HEK293 (cell line): ENCODE measurements around the gene ALOX15.
"Not testable (repeated sequence)": the region's sequence is repeated elsewhere in the genome, so short reads cannot be mapped to it uniquely, and the experiment has no call there.

ENCODE experiments used
- CTCF ChIA-PET: fragments of 350-600 bp; formaldehyde crosslinking; extraction: SDS; loops from one replicate; lab custom pipeline; 2021; ENCODE audit warnings: antibody characterized with exemption; lab: Yijun Ruan, JAX
- POLR2A ChIA-PET: fragments of 300-600 bp; formaldehyde crosslinking; extraction: SDS; loops from one replicate; lab custom pipeline; 2020; ENCODE audit warnings: antibody characterized with exemption, inconsistent platforms; lab: Yijun Ruan, JAX
- H3K27ac ChIP-seq: fragments of 200-500 bp; sonication (Bioruptor generic); 2 replicates; pipeline ENCODE4 v1.5.1; 2014; ENCODE audit warnings: low read depth, low read length, control low read depth, inconsistent platforms; ENCODE audit errors: extremely low read depth
- H3K36me3 ChIP-seq, 2 experiments: fragments of 200-500 bp in 1 of 2; sonication (Bioruptor generic) in 1 of 2; 1 replicate in 1 of 2; 2 replicates in 1 of 2; pipeline ENCODE4 v1.5.1; 2014 to 2017; ENCODE audit warnings: inconsistent platforms in 2 of 2, low read length in 2 of 2; ENCODE audit not compliant: control insufficient read depth in 2 of 2, insufficient read depth in 1 of 2
- H3K4me1 ChIP-seq: fragments of 200-500 bp; sonication (Bioruptor generic); 2 replicates; pipeline ENCODE4 v1.5.1; 2014; ENCODE audit warnings: mild to moderate bottlenecking, low read length, inconsistent platforms; ENCODE audit not compliant: control insufficient read depth, insufficient read depth
- H3K4me3 ChIP-seq: 2 replicates; pipeline ENCODE4 v1.5.1; 2011; ENCODE audit warnings: low read depth, mild to moderate bottlenecking, control low read depth, low read length, moderate library complexity
- H3K9me3 ChIP-seq: fragments of 200-500 bp; sonication (Bioruptor generic); 2 replicates; pipeline ENCODE4 v1.5.1; 2014; ENCODE audit warnings: low read depth, low read length, inconsistent platforms; ENCODE audit not compliant: control insufficient read depth, insufficient read depth
- HOXD13 ChIP-seq: sonication (generic); formaldehyde crosslinking; IDR thresholded peaks from 2 replicates; pipeline ENCODE4 v1.8.0; 2022; ENCODE audit warnings: missing genetic modification reagents, borderline replicate concordance
- MYNN ChIP-seq: fragments of 450-650 bp; formaldehyde crosslinking; IDR thresholded peaks from 2 replicates; pipeline ENCODE4 v1.5.1; 2016; ENCODE audit warnings: missing biosample characterization, missing genetic modification characterization, borderline replicate concordance
- SP3 ChIP-seq: fragments of 450-650 bp; formaldehyde crosslinking; IDR thresholded peaks from 2 replicates; pipeline ENCODE4 v1.5.1; 2016; ENCODE audit warnings: missing biosample characterization, missing genetic modification characterization
- WT1 ChIP-seq: fragments of 450-650 bp; formaldehyde crosslinking; IDR thresholded peaks from 2 replicates; pipeline ENCODE4 v1.5.1; 2016; ENCODE audit warnings: missing biosample characterization, missing genetic modification characterization
- ZBTB1 ChIP-seq: fragments of 450-650 bp; formaldehyde crosslinking; IDR thresholded peaks from 2 replicates; pipeline ENCODE4 v1.5.1; 2016; ENCODE audit warnings: missing biosample characterization, missing genetic modification characterization
- ZBTB49 ChIP-seq: fragments of 450-650 bp; formaldehyde crosslinking; IDR thresholded peaks from 2 replicates; pipeline ENCODE4 v1.5.1; 2016; ENCODE audit warnings: missing biosample characterization, missing genetic modification characterization, low read depth
- ZBTB8A ChIP-seq: fragments of 450-650 bp; formaldehyde crosslinking; IDR thresholded peaks from 2 replicates; pipeline ENCODE4 v1.5.1; 2016; ENCODE audit warnings: missing biosample characterization, missing genetic modification characterization
- ZFP41 ChIP-seq: fragments of 450-650 bp; formaldehyde crosslinking; IDR thresholded peaks from 2 replicates; pipeline ENCODE4 v1.5.1; 2016; ENCODE audit warnings: missing biosample characterization, missing genetic modification characterization, borderline replicate concordance
- ZNF121 ChIP-seq: fragments of 450-650 bp; formaldehyde crosslinking; IDR thresholded peaks from 2 replicates; pipeline ENCODE4 v1.5.1; 2016; ENCODE audit warnings: missing biosample characterization, missing genetic modification characterization
- ZNF169 ChIP-seq: fragments of 450-650 bp; formaldehyde crosslinking; IDR thresholded peaks from 2 replicates; pipeline ENCODE4 v1.5.1; 2016; ENCODE audit warnings: missing biosample characterization, missing genetic modification characterization
- ZNF184 ChIP-seq: fragments of 450-650 bp; IDR thresholded peaks from 2 replicates; pipeline ENCODE4 v1.5.1; 2018; ENCODE audit warnings: missing biosample characterization, mild to moderate bottlenecking, missing genetic modification characterization
- ZNF248 ChIP-seq: fragments of 450-650 bp; formaldehyde crosslinking; IDR thresholded peaks from 2 replicates; pipeline ENCODE4 v1.5.1; 2017; ENCODE audit warnings: missing biosample characterization, missing genetic modification characterization
- ZNF311 ChIP-seq: fragments of 450-650 bp; formaldehyde crosslinking; IDR thresholded peaks from 2 replicates; pipeline ENCODE4 v1.5.1; 2017; ENCODE audit warnings: missing biosample characterization, missing genetic modification characterization, borderline replicate concordance
- ZNF404 ChIP-seq: fragments of 450-650 bp; formaldehyde crosslinking; IDR thresholded peaks from 2 replicates; pipeline ENCODE4 v1.5.1; 2017; ENCODE audit warnings: missing biosample characterization, missing genetic modification characterization
- ZNF449 ChIP-seq: fragments of 450-650 bp; formaldehyde crosslinking; IDR thresholded peaks from 2 replicates; pipeline ENCODE4 v1.5.1; 2017; ENCODE audit warnings: missing biosample characterization, mild to moderate bottlenecking, missing genetic modification characterization, moderate library complexity
- ZNF513 ChIP-seq: fragments of 450-650 bp; IDR thresholded peaks from 2 replicates; pipeline ENCODE4 v1.5.1; 2018; ENCODE audit warnings: missing biosample characterization, missing genetic modification characterization
- ZNF549 ChIP-seq: fragments of 450-650 bp; IDR thresholded peaks from 2 replicates; pipeline ENCODE4 v1.5.1; 2018; ENCODE audit warnings: missing biosample characterization, missing genetic modification characterization, mild to moderate bottlenecking, inconsistent platforms, moderate library complexity
- ZNF560 ChIP-seq: fragments of 450-650 bp; formaldehyde crosslinking; IDR thresholded peaks from 2 replicates; pipeline ENCODE4 v1.5.1; 2017; ENCODE audit warnings: missing biosample characterization, missing genetic modification characterization, borderline replicate concordance
- ZNF645 ChIP-seq: fragments of 450-650 bp; formaldehyde crosslinking; IDR thresholded peaks from 2 replicates; pipeline ENCODE4; 2016; ENCODE audit warnings: missing biosample characterization, missing genetic modification characterization
- ZNF692 ChIP-seq: fragments of 450-650 bp; formaldehyde crosslinking; IDR thresholded peaks from 2 replicates; pipeline ENCODE4 v1.5.1; 2016; ENCODE audit warnings: missing biosample characterization, missing genetic modification characterization

Gene ALOX15

GRCh38 chr17:4591529-4591928 lies 49.9 kb downstream of the ALOX15 start (continued):
- no peak for TF ChIP-seq ZNF692

GRCh38 chr17:4590981-4591453 lies 50.5 kb downstream of the ALOX15 start:
- Histone ChIP-seq H3K4me3 (no peak overlapping the region), H3K27ac (no peak overlapping the region), H3K36me3 (no peaks in the 10 kb centered on the region), H3K9me3 (no peaks in the 10 kb centered on the region), H3K4me1 (no peaks in the 10 kb centered on the region)
- no peak for TF ChIP-seq ZFP41 (tag by site-specific recombination)
- TF ChIP-seq ZBTB49 (tag by site-specific recombination) = no peak
- TF ChIP-seq HOXD13 (CRISPR knock-in tag) = no peak
- no peak for TF ChIP-seq SP3 (tag by site-specific recombination)
- no peak for TF ChIP-seq ZNF404
- TF ChIP-seq ZNF449 (tag by site-specific recombination) = no peak
- no peak for TF ChIP-seq ZNF513
- no peak for TF ChIP-seq ZBTB8A (tag by site-specific recombination)
- TF ChIP-seq ZNF184 (tag by site-specific recombination) = no peak
- no peak for TF ChIP-seq ZNF645
- TF ChIP-seq ZNF549 (tag by site-specific recombination) = no peak
- no peak for TF ChIP-seq ZNF311 (tag by site-specific recombination)
- no peak for TF ChIP-seq ZBTB1 (tag by site-specific recombination)
- no peak for TF ChIP-seq ZNF248 (tag by site-specific recombination)
- TF ChIP-seq ZNF560 = no peak
- no peak for TF ChIP-seq WT1 (tag by site-specific recombination)
- no peak for TF ChIP-seq ZNF169 (tag by site-specific recombination)
- TF ChIP-seq MYNN (tag by site-specific recombination) = no peak
- no peak for TF ChIP-seq ZNF121 (tag by site-specific recombination)
- CTCF ChIA-PET = interaction anchor here (0.6 to 7.8 kb wide), 2 partner anchors 15 to 24 kb away, joined by 3 to 58 read pairs; no protein-coding TSS in a partner anchor
- POLR2A ChIA-PET = no interaction called here

- not testable (repeated sequence) for H3K9me3 ChIP-seq, H3K36me3 ChIP-seq, H3K27ac ChIP-seq, H3K4me1 ChIP-seq, H3K4me3 ChIP-seq
- CTCF ChIA-PET = interaction anchor here (1.6 to 7.8 kb wide), 2 partner anchors 23 to 37 kb away, joined by 4 to 58 read pairs; no protein-coding TSS in a partner anchor
- POLR2A ChIA-PET = interaction anchor here (0.6 kb wide), 1 partner anchor 306 kb away, joined by 5 read pairs; no protein-coding TSS in a partner anchor
These were observed 51.4 kb downstream of the ALOX15 start for GRCh38 chr17:4590042-4590441.
